DMS53 (cell line): ENCODE data around the gene RGL1.
A peak's percentile ranks its signal among the peaks of the same experiment; 100 is the strongest.

Source experiments
- DNase-seq: peaks from one replicate; lab custom pipeline; 2025; lab: John Stamatoyannopoulos, UW

Gene RGL1

GRCh38 chr1:183916574-183916973 lies 111.7 kb downstream of the RGL1 start:
- no peak for DNase-seq

GRCh38 chr1:183918589-183918988 lies 113.7 kb downstream of the RGL1 start:
- DNase-seq, result peak; percentile 34

GRCh38 chr1:183920651-183921050 lies 115.7 kb downstream of the RGL1 start:
- no peak for DNase-seq

GRCh38 chr1:183922197-183922596 lies 117.3 kb downstream of the RGL1 start:
- peak; percentile 7 for DNase-seq

- no peak for DNase-seq
These were observed 121.0 kb downstream of the RGL1 start for GRCh38 chr1:183925947-183926346.

- no peak for DNase-seq
These were observed 122.1 kb downstream of the RGL1 start for GRCh38 chr1:183926983-183927382.

- no peak for DNase-seq
These were observed 126.8 kb downstream of the RGL1 start for GRCh38 chr1:183931646-183932271.

GRCh38 chr1:183932412-183932811 lies 127.5 kb downstream of the RGL1 start:
- DNase-seq, result no peak

- DNase-seq, result no peak
These were observed 128.7 kb downstream of the RGL1 start for GRCh38 chr1:183933528-183934179.

- no peak for DNase-seq
These were observed 129.4 kb downstream of the RGL1 start for GRCh38 chr1:183934314-183934713.

GRCh38 chr1:183936009-183936408 lies 131.1 kb downstream of the RGL1 start:
- no peak for DNase-seq

- no peak for DNase-seq
These were observed 131.9 kb downstream of the RGL1 start for GRCh38 chr1:183936791-183937190.

GRCh38 chr1:183937611-183938010 lies 132.7 kb downstream of the RGL1 start:
- DNase-seq, result no peak

- DNase-seq, result no peak
These were observed 136.1 kb downstream of the RGL1 start for GRCh38 chr1:183941001-183941400.

GRCh38 chr1:183942933-183943693 lies 138.2 kb downstream of the RGL1 start:
- DNase-seq, result peak; percentile 29

GRCh38 chr1:183945428-183946319 lies 140.8 kb downstream of the RGL1 start:
- peak; percentile 15 for DNase-seq

GRCh38 chr1:183946320-183946613 lies 141.3 kb downstream of the RGL1 start:
- no peak for DNase-seq

- DNase-seq, result no peak
These were observed 143.1 kb downstream of the RGL1 start for GRCh38 chr1:183947988-183948387.

- DNase-seq, result no peak
These were observed 147.2 kb downstream of the RGL1 start for GRCh38 chr1:183952101-183952500.

GRCh38 chr1:183953031-183953430 lies 148.1 kb downstream of the RGL1 start:
- DNase-seq, result peak; percentile 47

- no peak for DNase-seq
These were observed 149.6 kb downstream of the RGL1 start for GRCh38 chr1:183954496-183954895.

GRCh38 chr1:183956559-183957188 lies 151.8 kb downstream of the RGL1 start:
- DNase-seq, result peak; percentile 55
